ENCODE measurements around the gene SLC20A1. TPM values are rescaled to one million over a fixed set of nuclear protein-coding genes. Genes with fewer than 3 reads are reported as not detected.
A peak's percentile ranks its signal among the peaks of the same experiment; 100 is the strongest.

The SLC20A1 gene
- total and polyA plus RNA-seq, 2 experiments from 2014 or later: 135 to 191 TPM

GRCh38 chr2:112658839-112659667 lies 13.3 kb downstream of the SLC20A1 start:
- in situ Hi-C loops (cut with MboI): no loop called here
- no peak overlapping the region for H2AFZ ChIP-seq
- no peaks in the 10 kb centered on the region for H3K9me3 ChIP-seq (ENCODE audit: low read depth)
- 98% methylated on average over 11 of the region's 11 CpGs for WGBS, 2 experiments (ENCODE audit: low coverage in 1 of 2, low lambda C conversion rate in 2 of 2, missing lambda C conversion rate in 2 of 2)
- no peak overlapping the region for H3K4me2 ChIP-seq (ENCODE audit: unreplicated experiment)
- H4K20me1 ChIP-seq (ENCODE audit: insufficient read depth): peaks cover 4% of the 10 kb centered on the region; the same call in 1 of the 2 replicates
- no peaks in the 10 kb centered on the region for H3K9me2 ChIP-seq (ENCODE audit: insufficient read depth)
- H3K9ac ChIP-seq: no peak overlapping the region
- H3K36me3 ChIP-seq (ENCODE audit: low read depth): peaks cover 95% of the 10 kb centered on the region
- TF ChIP-seq EZH2 (IDR thresholded peaks at IDR 0.05; ENCODE audit: insufficient read depth, poor library complexity, severe bottlenecking): no peak
- no peak for TF ChIP-seq EZH2phosphoT487 (IDR thresholded peaks at IDR 0.05; ENCODE audit: insufficient read depth, low read depth)
- H3K27ac ChIP-seq: peak overlapping the region; percentile 60
- no peak overlapping the region for H3K4me3 ChIP-seq
- H3K4me1 ChIP-seq (ENCODE audit: insufficient read depth): peaks cover 17% of the 10 kb centered on the region
- H3F3A ChIP-seq (ENCODE audit: insufficient read depth): peaks cover 100% of the 10 kb centered on the region
- peaks cover 68% of the 10 kb centered on the region for H3K79me2 ChIP-seq (ENCODE audit: insufficient read depth)
- no peak for DNase-seq
- no peaks in the 10 kb centered on the region for H3K27me3 ChIP-seq (replicated peaks; ENCODE audit: insufficient read depth)

- Histone ChIP-seq H3F3A (ENCODE audit: insufficient read depth) (peaks cover 100% of the 10 kb centered on the region), H4K20me1 (ENCODE audit: insufficient read depth) (peaks cover 4% of the 10 kb centered on the region; the same call in 1 of the 2 replicates), H3K4me2 (ENCODE audit: unreplicated experiment) (no peak overlapping the region), H3K27ac (peak overlapping the region; percentile 14), H3K9me3 (ENCODE audit: low read depth) (no peaks in the 10 kb centered on the region), H3K4me3 (no peak overlapping the region), H3K79me2 (ENCODE audit: insufficient read depth) (peaks cover 60% of the 10 kb centered on the region), H3K36me3 (ENCODE audit: low read depth) (peaks cover 98% of the 10 kb centered on the region), H3K9me2 (ENCODE audit: insufficient read depth) (no peaks in the 10 kb centered on the region), H2AFZ (no peak overlapping the region), H3K4me1 (ENCODE audit: insufficient read depth) (peaks cover 17% of the 10 kb centered on the region), H3K27me3 (replicated peaks; ENCODE audit: insufficient read depth) (no peaks in the 10 kb centered on the region), H3K9ac (0 out of 2 replicates have a peak overlapping the region, but pooled peaks have one; percentile 9)
- no peak for DNase-seq
- TF ChIP-seq EZH2 (IDR thresholded peaks at IDR 0.05; ENCODE audit: insufficient read depth, poor library complexity, severe bottlenecking) (no peak), EZH2phosphoT487 (IDR thresholded peaks at IDR 0.05; ENCODE audit: insufficient read depth, low read depth) (no peak)
- in situ Hi-C loops (cut with MboI): no loop called here
Observed at GRCh38 chr2:112660138-112660537, 14.4 kb downstream of the SLC20A1 start.

- H3K27me3 ChIP-seq (replicated peaks; ENCODE audit: insufficient read depth): no peaks in the 10 kb centered on the region
- H4K20me1 ChIP-seq (ENCODE audit: insufficient read depth): peaks cover 4% of the 10 kb centered on the region; the same call in 1 of the 2 replicates
- no peaks in the 10 kb centered on the region for H3K9me3 ChIP-seq (ENCODE audit: low read depth)
- H2AFZ ChIP-seq: no peak overlapping the region
- WGBS, 2 experiments (ENCODE audit: low coverage in 1 of 2, low lambda C conversion rate in 2 of 2, missing lambda C conversion rate in 2 of 2): 95% methylated on average over 8 of the region's 8 CpGs
- no peak overlapping the region for H3K4me2 ChIP-seq (ENCODE audit: unreplicated experiment)
- in situ Hi-C loops (cut with MboI): no loop called here
- H3K9ac ChIP-seq: no peak overlapping the region
- TF ChIP-seq EZH2phosphoT487 (IDR thresholded peaks at IDR 0.05; ENCODE audit: insufficient read depth, low read depth) (no peak), EZH2 (IDR thresholded peaks at IDR 0.05; ENCODE audit: insufficient read depth, poor library complexity, severe bottlenecking) (no peak)
- H3K4me1 ChIP-seq (ENCODE audit: insufficient read depth): peaks cover 3% of the 10 kb centered on the region; the same call in 1 of the 2 replicates
- no peak overlapping the region for H3K4me3 ChIP-seq
- H3K36me3 ChIP-seq (ENCODE audit: low read depth): peaks cover 84% of the 10 kb centered on the region
- no peaks in the 10 kb centered on the region for H3K9me2 ChIP-seq (ENCODE audit: insufficient read depth)
- H3F3A ChIP-seq (ENCODE audit: insufficient read depth): peaks cover 100% of the 10 kb centered on the region
- peak overlapping the region; percentile 14; the same call in 1 of the 2 replicates for H3K27ac ChIP-seq
- no peak for DNase-seq
- H3K79me2 ChIP-seq (ENCODE audit: insufficient read depth): peaks cover 45% of the 10 kb centered on the region
Observed at GRCh38 chr2:112661656-112662305, 16.0 kb downstream of the SLC20A1 start.

GRCh38 chr2:112662704-112663103 lies 17.0 kb downstream of the SLC20A1 start:
- in situ Hi-C loops (cut with MboI): no loop called here
- H2AFZ ChIP-seq: no peak overlapping the region
- peaks cover 75% of the 10 kb centered on the region for H3K36me3 ChIP-seq (ENCODE audit: low read depth)
- H3K4me3 ChIP-seq: no peak overlapping the region
- no peaks in the 10 kb centered on the region for H3K9me2 ChIP-seq (ENCODE audit: insufficient read depth)
- H3K4me1 ChIP-seq (ENCODE audit: insufficient read depth): 0 out of 2 replicates have a peak, but pooled peaks cover 3% of the 10 kb centered on the region
- H3K27ac ChIP-seq: no peak overlapping the region
- H3K4me2 ChIP-seq (ENCODE audit: unreplicated experiment): no peak overlapping the region
- H3K9ac ChIP-seq: no peak overlapping the region
- peaks cover 96% of the 10 kb centered on the region for H3F3A ChIP-seq (ENCODE audit: insufficient read depth)
- 90 to 94% methylated on average over 3 of the region's 3 CpGs for WGBS, 2 experiments (ENCODE audit: low coverage in 1 of 2, low lambda C conversion rate in 2 of 2, missing lambda C conversion rate in 2 of 2)
- no peaks in the 10 kb centered on the region for H3K9me3 ChIP-seq (ENCODE audit: low read depth)
- DNase-seq: no peak
- peaks cover 36% of the 10 kb centered on the region for H3K79me2 ChIP-seq (ENCODE audit: insufficient read depth)
- TF ChIP-seq EZH2 (IDR thresholded peaks at IDR 0.05; ENCODE audit: insufficient read depth, poor library complexity, severe bottlenecking): no peak
- no peak for TF ChIP-seq EZH2phosphoT487 (IDR thresholded peaks at IDR 0.05; ENCODE audit: insufficient read depth, low read depth)
- H3K27me3 ChIP-seq (replicated peaks; ENCODE audit: insufficient read depth): no peaks in the 10 kb centered on the region
- peaks cover 4% of the 10 kb centered on the region; the same call in 1 of the 2 replicates for H4K20me1 ChIP-seq (ENCODE audit: insufficient read depth)

Data from GM23248 (cell line).